AG04450 (cell line): ENCODE data around the gene TSC22D1. TPM values are rescaled to one million over a fixed set of nuclear protein-coding genes. Genes with fewer than 3 reads are reported as not detected.
A peak's percentile ranks its signal among the peaks of the same experiment; 100 is the strongest.

Experiments used
- CTCF ChIA-PET: fragments of 300-600, 350-600 bp; formaldehyde crosslinking; extraction: SDS; loops from one replicate; lab custom pipeline; 2022; ENCODE audit warnings: antibody characterized with exemption, inconsistent platforms; lab: Charles Lee
- POLR2A ChIA-PET: fragments of 350-600 bp; formaldehyde crosslinking; extraction: SDS; loops from one replicate; lab custom pipeline; 2021; ENCODE audit warnings: antibody characterized with exemption, inconsistent platforms; lab: Yijun Ruan, JAX
- DNase-seq: peaks from one replicate; pipeline ENCODE4 v3.0.0-alpha.2; 2011; ENCODE audit warnings: low read depth, low spot score
- H3K27ac ChIP-seq: one replicate; pipeline ENCODE4 v1.5.1; 2012; ENCODE audit warnings: low read depth, low read length, control low read depth
- H3K27me3 ChIP-seq: one replicate; pipeline ENCODE4 v1.6.0; 2012; ENCODE audit warnings: low read length; ENCODE audit not compliant: control insufficient read depth, insufficient read depth
- H3K4me3 ChIP-seq: 2 replicates; pipeline ENCODE4 v1.5.1; 2011; ENCODE audit warnings: mild to moderate bottlenecking, low read depth, low read length, control low read depth
- H3K9me3 ChIP-seq: 2 replicates; pipeline ENCODE4 v1.5.1; 2012; ENCODE audit warnings: low read length; ENCODE audit not compliant: control insufficient read depth, insufficient read depth
- polyA plus RNA-seq: library from polyadenylated mRNA; depleted of rRNA; stranded (reverse); fragments of >200 nt; gene quantifications from 2 replicates; pipeline ENCODE4 v1.2.3, GENCODE V29; 2011
- TF ChIP-seq, protein P1 (sequence below): IDR thresholded peaks from 2 replicates; pipeline ENCODE4 v1.5.1; 2011; ENCODE audit warnings: low read depth, low read length, control low read depth, inconsistent platforms

The TSC22D1 gene
- polyA plus RNA-seq, 1 experiment, result 77.3 TPM

- CTCF ChIA-PET, result interaction anchor here (0.6 to 1.2 kb wide), 3 partner anchors 309 to 546 kb away, joined by 3 to 5 read pairs (median 4); no protein-coding TSS in a partner anchor
Observed at GRCh38 chr13:44451126-44451525, 125.0 kb downstream of the TSC22D1 start.

DNA sequence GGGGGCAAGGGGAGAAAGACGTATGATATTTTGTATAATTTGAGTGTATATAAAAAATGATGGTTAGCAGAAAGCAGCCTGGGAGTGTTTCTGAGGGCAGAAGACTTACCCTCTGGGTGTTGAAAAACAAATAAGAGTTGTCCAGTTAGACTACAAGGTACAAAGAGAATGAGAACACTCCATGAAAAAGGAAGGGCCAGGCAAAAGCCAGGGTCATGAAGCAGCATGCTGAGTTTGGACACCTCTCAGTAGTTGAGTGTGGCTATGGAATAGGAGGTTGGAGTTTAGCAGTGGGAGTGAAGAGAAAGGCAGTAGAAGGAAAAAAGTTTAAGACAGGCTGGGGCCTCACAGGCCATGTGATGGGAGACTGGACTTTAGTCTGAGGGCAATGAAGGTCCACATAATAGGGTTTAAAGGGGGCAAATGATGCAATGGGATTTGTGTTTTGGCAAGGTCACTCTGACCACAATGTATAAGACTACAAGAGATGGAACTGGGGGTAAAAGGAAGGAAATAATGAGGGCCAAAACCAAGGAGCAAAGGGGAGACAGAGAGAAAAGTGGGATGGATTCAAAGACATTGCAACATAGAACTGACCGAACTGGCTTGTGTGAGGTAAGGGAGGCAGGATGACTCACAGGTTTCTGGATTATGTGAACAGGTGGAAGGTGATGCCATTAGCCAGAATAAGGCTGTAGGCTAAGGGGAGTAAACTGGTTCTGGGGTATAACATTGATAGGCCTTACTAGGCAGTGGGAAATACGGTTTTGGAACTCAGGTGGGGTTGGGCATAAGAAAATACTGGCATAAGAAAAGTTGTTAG is 125.9 kb downstream of the TSC22D1 start:
- no peaks in the 10 kb centered on the region for H3K27me3 ChIP-seq
- POLR2A ChIA-PET, result no interaction called here
- no peak overlapping the region for H3K4me3 ChIP-seq
- no peak overlapping the region for H3K27ac ChIP-seq
- CTCF ChIA-PET, result interaction anchor here (1.2 kb wide), 1 partner anchor 545 kb away, joined by 4 read pairs; no protein-coding TSS in a partner anchor
- TF ChIP-seq, protein P1, sequence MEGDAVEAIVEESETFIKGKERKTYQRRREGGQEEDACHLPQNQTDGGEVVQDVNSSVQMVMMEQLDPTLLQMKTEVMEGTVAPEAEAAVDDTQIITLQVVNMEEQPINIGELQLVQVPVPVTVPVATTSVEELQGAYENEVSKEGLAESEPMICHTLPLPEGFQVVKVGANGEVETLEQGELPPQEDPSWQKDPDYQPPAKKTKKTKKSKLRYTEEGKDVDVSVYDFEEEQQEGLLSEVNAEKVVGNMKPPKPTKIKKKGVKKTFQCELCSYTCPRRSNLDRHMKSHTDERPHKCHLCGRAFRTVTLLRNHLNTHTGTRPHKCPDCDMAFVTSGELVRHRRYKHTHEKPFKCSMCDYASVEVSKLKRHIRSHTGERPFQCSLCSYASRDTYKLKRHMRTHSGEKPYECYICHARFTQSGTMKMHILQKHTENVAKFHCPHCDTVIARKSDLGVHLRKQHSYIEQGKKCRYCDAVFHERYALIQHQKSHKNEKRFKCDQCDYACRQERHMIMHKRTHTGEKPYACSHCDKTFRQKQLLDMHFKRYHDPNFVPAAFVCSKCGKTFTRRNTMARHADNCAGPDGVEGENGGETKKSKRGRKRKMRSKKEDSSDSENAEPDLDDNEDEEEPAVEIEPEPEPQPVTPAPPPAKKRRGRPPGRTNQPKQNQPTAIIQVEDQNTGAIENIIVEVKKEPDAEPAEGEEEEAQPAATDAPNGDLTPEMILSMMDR, result no peak
- no peak for DNase-seq
- no peaks in the 10 kb centered on the region for H3K9me3 ChIP-seq

More at GRCh38 chr13:44451126-44451525, 125.0 kb downstream of the TSC22D1 start:
- no peaks in the 10 kb centered on the region for H3K27me3 ChIP-seq
- no peak for DNase-seq
- POLR2A ChIA-PET, result no interaction called here
- no peaks in the 10 kb centered on the region for H3K9me3 ChIP-seq
- TF ChIP-seq, protein P1, result no peak
- H3K4me3 ChIP-seq, result peak overlapping the region; percentile 23
- H3K27ac ChIP-seq, result no peak overlapping the region

DNA sequence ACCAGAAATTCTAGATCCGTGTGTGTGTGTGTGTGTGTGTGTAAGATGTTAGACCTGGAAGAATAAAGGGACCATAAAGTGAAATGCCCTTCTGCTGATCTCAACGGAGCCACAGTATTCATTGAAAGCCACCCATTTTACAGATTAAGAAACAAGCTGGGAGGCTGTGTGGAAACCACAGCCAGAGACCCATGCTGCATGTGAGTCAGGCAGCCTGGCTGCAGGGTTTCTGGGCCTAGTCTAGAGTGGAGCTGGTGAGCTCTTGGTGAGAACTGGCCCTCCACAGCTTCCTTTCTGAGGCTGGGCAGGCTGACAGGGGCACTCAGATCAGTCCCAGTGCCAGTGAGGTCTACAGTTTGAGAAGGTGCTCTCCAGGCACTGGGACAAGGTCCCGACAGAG is 127.3 kb downstream of the TSC22D1 start:
- no peak for DNase-seq
- CTCF ChIA-PET, result interaction anchor here (0.6 to 1.4 kb wide), 3 partner anchors 519 to 540 kb away, joined by 4 to 5 read pairs (median 5); no protein-coding TSS in a partner anchor
- Histone ChIP-seq H3K27me3 (no peaks in the 10 kb centered on the region), H3K9me3 (no peaks in the 10 kb centered on the region), H3K4me3 (no peak overlapping the region), H3K27ac (no peak overlapping the region)
- TF ChIP-seq, protein P1, result no peak
- POLR2A ChIA-PET, result no interaction called here

GRCh38 chr13:44448373-44448772 is 127.8 kb downstream of the TSC22D1 start:
- DNase-seq, result no peak
- Histone ChIP-seq H3K4me3 (no peak overlapping the region), H3K9me3 (no peaks in the 10 kb centered on the region), H3K27me3 (no peaks in the 10 kb centered on the region), H3K27ac (no peak overlapping the region)
- CTCF ChIA-PET, result interaction anchor here (0.6 to 1.4 kb wide), 4 partner anchors 35 to 540 kb away, joined by 3 to 5 read pairs (median 4); no protein-coding TSS in a partner anchor
- POLR2A ChIA-PET, result no interaction called here
- TF ChIP-seq, protein P1, result no peak
